Trophoblast cell (in vitro differentiated cells and primary cell): Measurements from ENCODE around the gene SEZ6L2.

Source experiments
- DNase-seq, 2 donors: peaks; one replicate each; pipeline ENCODE4 v3.0.0-alpha.2; 2016
- H2AFZ ChIP-seq: 2 replicates; pipeline ENCODE4 v1.6.1; 2013; ENCODE audit warnings: low read length, moderate library complexity, mild to moderate bottlenecking; ENCODE audit not compliant: insufficient read depth, poor library complexity
- H2AK5ac ChIP-seq: 2 replicates; pipeline ENCODE4 v1.6.1; 2013; ENCODE audit warnings: mild to moderate bottlenecking, low read length
- H2BK120ac ChIP-seq: 2 replicates; pipeline ENCODE4 v1.6.1; 2013; ENCODE audit warnings: low read length, mild to moderate bottlenecking, moderate library complexity; ENCODE audit not compliant: insufficient read depth, poor library complexity
- H2BK12ac ChIP-seq: 2 replicates; pipeline ENCODE4 v1.6.1; 2013; ENCODE audit warnings: mild to moderate bottlenecking, low read length, moderate library complexity
- H2BK5ac ChIP-seq: 2 replicates; pipeline ENCODE4 v1.6.1; 2013; ENCODE audit warnings: low read length, low read depth, moderate library complexity, mild to moderate bottlenecking; ENCODE audit not compliant: poor library complexity
- H3K14ac ChIP-seq: 2 replicates; pipeline ENCODE4 v1.6.1; 2013; ENCODE audit warnings: mild to moderate bottlenecking, low read length
- H3K18ac ChIP-seq: 2 replicates; pipeline ENCODE4 v1.6.1; 2013; ENCODE audit warnings: mild to moderate bottlenecking, low read length
- H3K23ac ChIP-seq: 2 replicates; pipeline ENCODE4 v1.6.1; 2013; ENCODE audit warnings: low read length
- H3K27ac ChIP-seq: 2 replicates; pipeline ENCODE4 v1.5.1; 2013; ENCODE audit warnings: low read depth, mild to moderate bottlenecking, inconsistent platforms, low read length, moderate library complexity
- H3K27me3 ChIP-seq: 2 replicates; pipeline ENCODE4 v1.6.1; 2013; ENCODE audit warnings: inconsistent platforms, mild to moderate bottlenecking, low read length, moderate library complexity; ENCODE audit not compliant: insufficient read depth
- H3K36me3 ChIP-seq, 2 experiments: 1 replicate in 1 of 2; 2 replicates in 1 of 2; pipeline ENCODE4 v1.6.1; 2013; ENCODE audit warnings: low read length in 2 of 2, mild to moderate bottlenecking in 2 of 2, moderate library complexity in 1 of 2; ENCODE audit not compliant: insufficient read depth in 2 of 2, control insufficient read depth in 1 of 2
- H3K4ac ChIP-seq: 2 replicates; pipeline ENCODE4 v1.6.1; 2013; ENCODE audit warnings: low read depth, mild to moderate bottlenecking, low read length, moderate library complexity
- H3K4me1 ChIP-seq, 2 experiments: 1 replicate in 1 of 2; 2 replicates in 1 of 2; pipeline ENCODE4 v1.6.1; 2013; ENCODE audit warnings: low read length in 2 of 2, mild to moderate bottlenecking in 2 of 2, moderate library complexity in 1 of 2; ENCODE audit not compliant: insufficient read depth in 2 of 2, control insufficient read depth in 1 of 2
- H3K4me2 ChIP-seq: 2 replicates; pipeline ENCODE4 v1.6.1; 2013; ENCODE audit warnings: inconsistent platforms, mild to moderate bottlenecking, low read length, moderate library complexity
- H3K4me3 ChIP-seq: 2 replicates; pipeline ENCODE4 v1.5.1; 2013; ENCODE audit warnings: mild to moderate bottlenecking, low read depth, low read length, inconsistent platforms
- H3K79me1 ChIP-seq: one replicate; pipeline ENCODE4 v1.6.1; 2013; ENCODE audit warnings: low read length
- H3K79me2 ChIP-seq: 2 replicates; pipeline ENCODE4 v1.6.1; 2013; ENCODE audit warnings: low read length, mild to moderate bottlenecking; ENCODE audit not compliant: control insufficient read depth, insufficient read depth, poor library complexity
- H3K9ac ChIP-seq: 2 replicates; pipeline ENCODE4 v1.6.1; 2013; ENCODE audit warnings: mild to moderate bottlenecking, low read length
- H3K9me3 ChIP-seq: 2 replicates; pipeline ENCODE4 v1.6.1; 2013; ENCODE audit warnings: low read depth, mild to moderate bottlenecking, control low read depth, inconsistent platforms, low read length; ENCODE audit not compliant: insufficient read depth
- H4K12ac ChIP-seq: 2 replicates; pipeline ENCODE4 v1.6.1; 2013; ENCODE audit warnings: low read depth, mild to moderate bottlenecking, low read length, moderate library complexity
- H4K8ac ChIP-seq: 2 replicates; pipeline ENCODE4 v1.6.1; 2013; ENCODE audit warnings: low read depth, mild to moderate bottlenecking, low read length, moderate library complexity
- H4K91ac ChIP-seq: one replicate; pipeline ENCODE4 v1.6.1; 2013; ENCODE audit warnings: low read depth, mild to moderate bottlenecking, low read length, moderate library complexity
- WGBS: extraction: QIAGEN DNeasy Blood & Tissue Kit; methylation state at CpG from one replicate; pipeline ENCODE4 v1.1.7; 2013; ENCODE audit warnings: missing lambda C conversion rate; ENCODE audit not compliant: insufficient read length, insufficient coverage; ENCODE audit errors: extremely low coverage; 5-methylcytosine and 5-hydroxymethylcytosine counted together

Gene SEZ6L2

GRCh38 chr16:29840240-29840639, 59.1 kb downstream of the SEZ6L2 start:
- no peak overlapping the region for H2AFZ ChIP-seq
- H3K79me2 ChIP-seq: no peaks in the 10 kb centered on the region
- no peak overlapping the region for H3K14ac ChIP-seq
- no peak overlapping the region for H4K91ac ChIP-seq
- H3K9ac ChIP-seq: no peak overlapping the region
- no peak overlapping the region for H3K18ac ChIP-seq
- H3K23ac ChIP-seq: no peak overlapping the region
- no peak overlapping the region for H3K4ac ChIP-seq
- DNase-seq: no peak
- H4K8ac ChIP-seq: no peak overlapping the region
- H3K9me3 ChIP-seq: no peaks in the 10 kb centered on the region
- H3K36me3 ChIP-seq: peaks cover 0 to 4% of the 10 kb centered on the region in 2 experiments
- H4K12ac ChIP-seq: no peak overlapping the region
- H2AK5ac ChIP-seq: no peak overlapping the region
- H3K4me2 ChIP-seq: no peak overlapping the region
- H3K79me1 ChIP-seq: no peaks in the 10 kb centered on the region
- no peaks in the 10 kb centered on the region for H3K27me3 ChIP-seq
- no peak overlapping the region for H3K27ac ChIP-seq
- H2BK12ac ChIP-seq: no peak overlapping the region
- H2BK120ac ChIP-seq: no peak overlapping the region
- WGBS: no CpG with 5 or more reads among the region's 10 CpGs
- no peak overlapping the region for H3K4me3 ChIP-seq
- peaks cover 0 to 2% of the 10 kb centered on the region in 2 experiments for H3K4me1 ChIP-seq
- no peak overlapping the region for H2BK5ac ChIP-seq

GRCh38 chr16:29839822-29840221, 59.5 kb downstream of the SEZ6L2 start:
- peaks cover 0 to 4% of the 10 kb centered on the region in 2 experiments for H3K36me3 ChIP-seq
- no peak overlapping the region for H3K27ac ChIP-seq
- H3K27me3 ChIP-seq: no peaks in the 10 kb centered on the region
- H2AFZ ChIP-seq: no peak overlapping the region
- H3K4me3 ChIP-seq: no peak overlapping the region
- no peak overlapping the region for H2BK120ac ChIP-seq
- no peak overlapping the region for H4K8ac ChIP-seq
- no peaks in the 10 kb centered on the region for H3K9me3 ChIP-seq
- H2BK5ac ChIP-seq: no peak overlapping the region
- no peak overlapping the region for H3K14ac ChIP-seq
- H2AK5ac ChIP-seq: no peak overlapping the region
- H3K79me1 ChIP-seq: no peaks in the 10 kb centered on the region
- H4K12ac ChIP-seq: no peak overlapping the region
- WGBS: no CpG with 5 or more reads among the region's 6 CpGs
- no peak for DNase-seq
- H2BK12ac ChIP-seq: no peak overlapping the region
- H3K4me1 ChIP-seq: peaks cover 0 to 2% of the 10 kb centered on the region in 2 experiments
- no peak overlapping the region for H3K9ac ChIP-seq
- H3K18ac ChIP-seq: no peak overlapping the region
- no peak overlapping the region for H3K4me2 ChIP-seq
- no peak overlapping the region for H3K4ac ChIP-seq
- H4K91ac ChIP-seq: no peak overlapping the region
- no peak overlapping the region for H3K23ac ChIP-seq
- H3K79me2 ChIP-seq: no peaks in the 10 kb centered on the region

GRCh38 chr16:29837841-29838240, 61.5 kb downstream of the SEZ6L2 start:
- no peak overlapping the region for H3K27ac ChIP-seq
- no peak overlapping the region for H4K91ac ChIP-seq
- no peak overlapping the region for H3K9ac ChIP-seq
- no peak overlapping the region for H4K12ac ChIP-seq
- no peak overlapping the region for H3K4ac ChIP-seq
- no peak overlapping the region for H3K18ac ChIP-seq
- no peak for DNase-seq
- no peaks in the 10 kb centered on the region for H3K4me1 ChIP-seq
- H4K8ac ChIP-seq: no peak overlapping the region
- H3K79me2 ChIP-seq: no peaks in the 10 kb centered on the region
- no peaks in the 10 kb centered on the region for H3K27me3 ChIP-seq
- H3K36me3 ChIP-seq: peaks cover 0 to 4% of the 10 kb centered on the region in 2 experiments
- no peak overlapping the region for H2BK5ac ChIP-seq
- H2AFZ ChIP-seq: no peak overlapping the region
- no peaks in the 10 kb centered on the region for H3K9me3 ChIP-seq
- H2AK5ac ChIP-seq: no peak overlapping the region
- no peak overlapping the region for H3K23ac ChIP-seq
- H2BK12ac ChIP-seq: no peak overlapping the region
- H2BK120ac ChIP-seq: no peak overlapping the region
- no peak overlapping the region for H3K4me3 ChIP-seq
- no CpG with 5 or more reads among the region's 5 CpGs for WGBS
- no peaks in the 10 kb centered on the region for H3K79me1 ChIP-seq
- H3K14ac ChIP-seq: no peak overlapping the region
- no peak overlapping the region for H3K4me2 ChIP-seq

DNA sequence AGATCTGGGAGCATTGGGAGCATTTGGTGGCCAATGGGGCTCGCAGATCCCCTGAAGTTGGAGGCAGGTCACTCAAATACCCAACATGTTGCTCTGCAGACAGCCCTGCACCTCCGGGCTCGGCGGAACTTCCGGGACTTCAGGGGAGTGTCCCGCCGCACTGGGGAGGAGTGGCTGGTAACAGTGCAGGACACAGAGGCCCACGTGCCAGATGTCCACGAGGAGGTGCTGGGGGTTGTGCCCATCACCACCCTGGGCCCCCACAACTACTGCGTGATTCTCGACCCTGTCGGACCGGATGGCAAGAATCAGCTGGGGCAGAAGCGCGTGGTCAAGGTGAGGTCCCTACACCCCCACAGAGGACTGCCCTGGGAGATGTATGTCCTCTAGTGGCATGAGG, 62.7 kb downstream of the SEZ6L2 start:
- no peaks in the 10 kb centered on the region for H3K79me1 ChIP-seq
- H3K4me2 ChIP-seq: no peak overlapping the region
- no peak overlapping the region for H3K4me3 ChIP-seq
- no peaks in the 10 kb centered on the region for H3K27me3 ChIP-seq
- H3K36me3 ChIP-seq: peaks cover 0 to 4% of the 10 kb centered on the region in 2 experiments
- H4K12ac ChIP-seq: no peak overlapping the region
- no peak overlapping the region for H3K27ac ChIP-seq
- H3K9ac ChIP-seq: no peak overlapping the region
- H4K91ac ChIP-seq: no peak overlapping the region
- no CpG with 5 or more reads among the region's 15 CpGs for WGBS
- H2BK5ac ChIP-seq: no peak overlapping the region
- no peaks in the 10 kb centered on the region for H3K9me3 ChIP-seq
- H3K14ac ChIP-seq: no peak overlapping the region
- no peak overlapping the region for H3K23ac ChIP-seq
- H2AK5ac ChIP-seq: no peak overlapping the region
- H3K4ac ChIP-seq: no peak overlapping the region
- H3K18ac ChIP-seq: no peak overlapping the region
- DNase-seq: no peak
- H4K8ac ChIP-seq: no peak overlapping the region
- no peak overlapping the region for H2BK12ac ChIP-seq
- H2BK120ac ChIP-seq: no peak overlapping the region
- no peak overlapping the region for H2AFZ ChIP-seq
- H3K79me2 ChIP-seq: no peaks in the 10 kb centered on the region
- no peaks in the 10 kb centered on the region for H3K4me1 ChIP-seq
